ENCODE measurements around the gene TST. TPM values are rescaled to one million over a fixed set of nuclear protein-coding genes. Genes with fewer than 3 reads are reported as not detected.

TST gene
- total and polyA plus RNA-seq, 10 of the 15 experiments (the other 5 are each of a cell fraction or from before 2014, with no cell fraction given): 2.4 to 24.6 (median 10.4) TPM

- TF ChIP-seq ZSCAN29 (IDR thresholded peaks at IDR 0.05) (no peak), FOS (IDR thresholded peaks at IDR 0.05; ENCODE audit: borderline replicate concordance, extremely low read depth, insufficient read length) (no peak), KAT2A (conservative IDR thresholded peaks at IDR 0.05; ENCODE audit: control insufficient read depth, low read depth, low read length) (no peak), ATF3 (IDR thresholded peaks at IDR 0.05; ENCODE audit: borderline replicate concordance, extremely low read depth, low read depth, low read length) (no peak), SMAD5 (IDR thresholded peaks at IDR 0.05; ENCODE audit: low read depth) (no peak), MYB (IDR thresholded peaks at IDR 0.05; ENCODE audit: borderline replicate concordance, low read depth, low read length) (no peak), CHD2 (IDR thresholded peaks at IDR 0.05; ENCODE audit: borderline replicate concordance, low read depth, low read length) (no peak), ZNF217 (IDR thresholded peaks at IDR 0.05) (no peak), NFYA (IDR thresholded peaks at IDR 0.05; ENCODE audit: borderline replicate concordance, low read depth, low read length) (no peak), TAF1 (IDR thresholded peaks at IDR 0.05; ENCODE audit: borderline replicate concordance, low read depth, low read length) (no peak), CBX5 (IDR thresholded peaks at IDR 0.05; ENCODE audit: low read depth) (no peak), ZNF687 (IDR thresholded peaks at IDR 0.05) (0 out of 2 replicates have a peak, but pooled peaks have one; percentile 38), CREB1 (IDR thresholded peaks at IDR 0.05; ENCODE audit: low read depth) (no peak), RB1 (IDR thresholded peaks at IDR 0.05; ENCODE audit: borderline replicate concordance) (peak; percentile 48; the same call in 1 of the 2 replicates), BACH1 (IDR thresholded peaks at IDR 0.05; ENCODE audit: borderline replicate concordance) (peak; percentile 68; the same call in 1 of the 2 replicates), E2F8 (IDR thresholded peaks at IDR 0.05; ENCODE audit: low read depth, partially characterized antibody) (no peak), MXI1 (IDR thresholded peaks at IDR 0.05; ENCODE audit: low read depth, low read length) (peak; percentile 15; the same call in 1 of the 2 replicates), CBX3 (IDR thresholded peaks at IDR 0.05; ENCODE audit: borderline replicate concordance, low read depth) (no peak), ZNF274 (IDR thresholded peaks at IDR 0.05; ENCODE audit: insufficient read depth, insufficient read length) (no peak)
These were observed 32.4 kb upstream of the TST start, which contains the start of gene KCTD17 (continued) for GRCh38 chr22:37051391-37052385.
